Right lobe of liver (tissue), 6 donors: ENCODE results near the gene COX15. TPM values are rescaled to one million over a fixed set of nuclear protein-coding genes. Genes with fewer than 3 reads are reported as not detected.
"Not testable (repeated sequence)": the region's sequence is repeated elsewhere in the genome, so short reads cannot be mapped to it uniquely, and the experiment has no call there.

Source experiments
- ATAC-seq, 4 donors: fragments of 200-7000 bp; cut with Tn5 transposase; one replicate each; pipeline ENCODE4 v1.9.1; 2020; ENCODE audit warnings: mild to moderate bottlenecking in 4 of 4, moderate library complexity in 4 of 4
- DNase-seq, 3 donors: peaks; one replicate each; pipeline ENCODE4 v3.0.0-alpha.2; 2020
- H3K27ac ChIP-seq, 3 donors: fragments of 200-600 bp; one replicate each; pipeline ENCODE4 v1.8.0; 2022
- H3K27me3 ChIP-seq, 2 donors: fragments of 200-600 bp; one replicate each; pipeline ENCODE4 v1.8.0; 2022
- H3K36me3 ChIP-seq, 4 donors: fragments of 200-600 bp; sonication (generic) in 1 of 4; one replicate each; pipeline versions ENCODE4 v1.5.1 to v1.8.0; 2017 to 2022; ENCODE audit warnings: control low read depth in 1 of 4
- H3K4me1 ChIP-seq, 4 donors: fragments of 200-600 bp; sonication (generic) in 1 of 4; one replicate each; pipeline versions ENCODE4 v1.5.1 to v1.8.0; 2017 to 2022; ENCODE audit warnings: control low read depth in 1 of 4
- H3K4me3 ChIP-seq, 3 donors: fragments of 200-600 bp; one replicate each; pipeline ENCODE4 v1.8.0; 2022
- H3K9me3 ChIP-seq, 4 donors: fragments of 200-600 bp; sonication (generic) in 1 of 4; one replicate each; pipeline versions ENCODE4 v1.5.1 to v1.8.0; 2017 to 2022; ENCODE audit warnings: control low read depth in 1 of 4
- POLR2A ChIP-seq: fragments of 450-650 bp; IDR thresholded peaks from one replicate; pipeline ENCODE4 v1.6.1; 2017; ENCODE audit warnings: antibody characterized with exemption, mild to moderate bottlenecking
- WGBS: methylation state at CpG from one replicate; pipeline ENCODE4 v1.1.6; 2018; ENCODE audit warnings: low coverage, low lambda C conversion rate; ENCODE audit not compliant: insufficient coverage; ENCODE audit errors: missing lambda C conversion rate; 5-methylcytosine and 5-hydroxymethylcytosine counted together
- intact Hi-C, 2 donors: fragments of 100-400 bp; cut with DNase I; formaldehyde crosslinking; loops; one replicate each; pipeline versions ENCODE4 v1.11.2 to v1.14.1; 2022
- total RNA-seq, 6 experiments: library from RNA; depleted of rRNA in 2 of 6; stranded (reverse); fragments of >200 nt in 2 of 6; fragmentation: NEBNext Ultra II Directional in 3 of 6; extraction: Animal tissue kit (Norgen Biotek cat#: 25700) in 3 of 6; gene quantifications; one replicate each; pipeline versions ENCODE4 v1.1.0 to v1.2.4, GENCODE V29; 2016 to 2023
- TF ChIP-seq, protein P1 (sequence below), 4 donors: fragments of 200-600 bp in 3 of 4; fragments of 450-650 bp in 1 of 4; IDR thresholded peaks; one replicate each; pipeline versions ENCODE4 v1.5.1 to v1.8.0; 2016 to 2022; ENCODE audit warnings: antibody characterized with exemption in 4 of 4, mild to moderate bottlenecking in 2 of 4
- donor health status: DM: no; HTN: yes; CAD: no.
- donor health status: DM: no; HTN: no; CAD: no.
- donor health status: DM: no; HTN: no; CAD: no.
- donor health status: DM: no; HTN: yes; CAD: no.
- donor health status: DM: no; HTN: yes; CAD: no.

Gene COX15
- total RNA-seq, 6 experiments from 2014 or later = 22.4 to 29.0 (median 23.4) TPM

DNA sequence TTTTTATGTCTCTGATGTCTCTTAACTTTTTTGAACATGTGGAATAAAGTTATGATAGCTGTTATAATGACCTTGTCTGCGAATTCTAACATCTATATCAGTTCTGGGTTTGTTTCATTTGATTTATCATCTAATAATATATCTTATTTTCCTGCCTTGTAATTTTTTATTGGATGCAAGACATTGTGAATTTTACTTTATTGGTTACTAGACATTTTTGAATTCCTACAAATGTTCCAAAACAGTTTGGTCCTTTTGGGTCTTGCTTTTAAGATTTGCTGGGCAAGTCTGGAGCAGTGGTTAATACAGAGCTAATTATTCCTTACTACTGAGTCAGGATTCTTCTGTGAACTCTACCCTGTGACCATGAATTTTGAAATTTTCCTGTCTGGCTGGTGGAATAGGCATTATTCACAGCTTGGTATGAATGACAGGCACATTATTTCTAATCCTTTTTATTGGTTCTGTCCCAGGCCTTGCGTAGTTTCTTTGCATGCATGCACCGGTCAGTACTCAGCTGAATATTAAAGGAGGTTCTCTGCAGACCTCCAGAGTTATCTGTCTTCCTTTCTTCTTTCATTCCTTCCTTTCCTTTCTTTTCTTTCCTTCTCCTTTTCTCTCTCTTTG lies 9.1 kb upstream of the COX15 start:
- intact Hi-C loops = no loop called here
- Histone ChIP-seq H3K36me3 (peaks cover 0 to 59% (median 29%) of the 10 kb centered on the region in 4 donors), H3K27me3 (no peaks in the 10 kb centered on the region), H3K27ac (no peak overlapping the region), H3K9me3 (peaks cover 0 to 6% (median 0%) of the 10 kb centered on the region in 4 donors), H3K4me3 (no peak overlapping the region), H3K4me1 (no peaks in the 10 kb centered on the region)
- WGBS = 89% methylated on average over 3 of the region's 3 CpGs
- DNase-seq (no peak), ATAC-seq (no peak)
- TF ChIP-seq, protein P1, sequence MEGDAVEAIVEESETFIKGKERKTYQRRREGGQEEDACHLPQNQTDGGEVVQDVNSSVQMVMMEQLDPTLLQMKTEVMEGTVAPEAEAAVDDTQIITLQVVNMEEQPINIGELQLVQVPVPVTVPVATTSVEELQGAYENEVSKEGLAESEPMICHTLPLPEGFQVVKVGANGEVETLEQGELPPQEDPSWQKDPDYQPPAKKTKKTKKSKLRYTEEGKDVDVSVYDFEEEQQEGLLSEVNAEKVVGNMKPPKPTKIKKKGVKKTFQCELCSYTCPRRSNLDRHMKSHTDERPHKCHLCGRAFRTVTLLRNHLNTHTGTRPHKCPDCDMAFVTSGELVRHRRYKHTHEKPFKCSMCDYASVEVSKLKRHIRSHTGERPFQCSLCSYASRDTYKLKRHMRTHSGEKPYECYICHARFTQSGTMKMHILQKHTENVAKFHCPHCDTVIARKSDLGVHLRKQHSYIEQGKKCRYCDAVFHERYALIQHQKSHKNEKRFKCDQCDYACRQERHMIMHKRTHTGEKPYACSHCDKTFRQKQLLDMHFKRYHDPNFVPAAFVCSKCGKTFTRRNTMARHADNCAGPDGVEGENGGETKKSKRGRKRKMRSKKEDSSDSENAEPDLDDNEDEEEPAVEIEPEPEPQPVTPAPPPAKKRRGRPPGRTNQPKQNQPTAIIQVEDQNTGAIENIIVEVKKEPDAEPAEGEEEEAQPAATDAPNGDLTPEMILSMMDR (IDR thresholded peaks at IDR 0.05) = no peak
- no peak for TF ChIP-seq POLR2A

DNA sequence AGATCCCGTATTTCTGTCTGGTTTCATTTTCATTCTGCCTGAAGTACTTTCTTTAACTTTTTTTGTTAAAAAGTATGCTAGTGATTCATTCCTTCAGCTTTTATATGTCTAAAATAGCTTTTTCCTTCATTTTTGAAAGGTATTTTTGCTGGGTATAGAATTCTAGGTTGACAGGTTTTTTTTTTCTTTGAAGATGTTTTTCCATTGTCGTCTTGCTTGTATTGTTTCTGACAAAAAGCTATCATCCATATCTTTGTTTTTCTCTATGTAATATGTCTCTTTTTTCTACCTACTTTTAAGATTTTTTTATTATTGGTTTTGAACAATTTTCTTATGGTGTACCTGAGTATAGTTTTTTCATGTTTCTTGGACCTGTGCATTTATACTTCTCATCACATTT lies 8.3 kb upstream of the COX15 start:
- Histone ChIP-seq H3K27ac (no peak overlapping the region), H3K27me3 (no peaks in the 10 kb centered on the region), H3K4me1 (no peaks in the 10 kb centered on the region), H3K9me3 (peaks cover 0 to 6% (median 0%) of the 10 kb centered on the region in 4 donors), H3K36me3 (peaks cover 0 to 52% (median 25%) of the 10 kb centered on the region in 4 donors), H3K4me3 (no peak overlapping the region)
- no peak for DNase-seq
- 100% methylated on average over 2 of the region's 2 CpGs for WGBS
- ATAC-seq = no peak
- intact Hi-C loops = no loop called here
- no peak for TF ChIP-seq POLR2A
- TF ChIP-seq, protein P1 (IDR thresholded peaks at IDR 0.05) = no peak

DNA sequence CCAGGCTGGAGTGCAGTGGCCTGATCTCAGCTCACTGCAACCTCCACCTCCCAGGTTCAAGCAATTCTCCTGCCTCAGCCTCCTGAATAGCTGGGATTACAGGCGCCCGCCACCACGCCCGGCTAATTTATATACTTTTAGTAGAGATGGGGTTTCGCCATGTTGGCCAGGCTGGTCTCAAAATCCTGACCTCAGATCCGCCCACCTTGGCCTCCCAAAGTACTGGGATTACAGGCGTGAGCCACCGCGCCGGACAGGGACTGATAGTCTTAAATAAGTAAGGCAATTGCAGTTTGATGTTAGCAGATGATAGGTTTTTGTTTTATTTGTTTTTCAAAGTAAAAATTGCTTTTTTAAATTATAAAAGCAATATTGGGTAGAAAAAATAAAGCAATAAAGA lies 2.2 kb upstream of the COX15 start:
- DNase-seq, H3K9me3 ChIP-seq, H3K27me3 ChIP-seq, ATAC-seq, intact Hi-C loops, H3K4me3 ChIP-seq, H3K27ac ChIP-seq: not testable (repeated sequence)
- Histone ChIP-seq H3K4me1 (peaks cover 0 to 24% (median 4%) of the 10 kb centered on the region in 4 donors), H3K36me3 (peaks cover 0 to 17% (median 0%) of the 10 kb centered on the region in 4 donors)
- 97% methylated on average over 6 of the region's 10 CpGs for WGBS

DNA sequence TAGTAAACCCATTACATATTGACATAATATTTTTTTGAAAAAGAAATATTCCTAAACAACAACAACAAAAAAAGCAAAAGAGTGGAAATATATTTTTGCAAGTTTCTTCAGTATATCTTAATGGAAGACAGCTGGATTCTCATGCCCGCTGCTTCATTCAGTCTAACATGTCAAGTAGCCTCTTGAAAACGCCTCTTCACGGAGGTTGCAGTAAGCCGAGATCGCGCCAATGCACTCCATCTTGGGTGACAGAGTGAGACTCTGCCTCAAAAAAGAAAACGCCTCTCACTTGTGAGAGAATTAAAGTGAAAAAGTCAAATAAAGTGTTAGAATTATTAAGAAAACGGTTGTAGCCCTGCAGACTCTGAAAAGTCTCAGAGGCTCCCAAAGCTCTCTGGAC lies 1.4 kb upstream of the COX15 start:
- TF ChIP-seq, protein P1 (IDR thresholded peaks at IDR 0.05) = no peak
- no peak for TF ChIP-seq POLR2A
- H3K27me3 ChIP-seq = no peaks in the 10 kb centered on the region
- DNase-seq = no peak
- H3K4me3 ChIP-seq = peak overlapping the region in 2 of 3 donors; percentile 95 to 96
- intact Hi-C loops = no loop called here
- no peaks in the 10 kb centered on the region for H3K9me3 ChIP-seq
- WGBS = 97% methylated on average over 8 of the region's 8 CpGs
- H3K4me1 ChIP-seq = peaks cover 0 to 24% (median 4%) of the 10 kb centered on the region in 4 donors
- no peak for ATAC-seq
- peak overlapping the region; percentile 94 to 98 (median 97) for H3K27ac ChIP-seq
- H3K36me3 ChIP-seq = peaks cover 0 to 20% (median 0%) of the 10 kb centered on the region in 4 donors

DNA sequence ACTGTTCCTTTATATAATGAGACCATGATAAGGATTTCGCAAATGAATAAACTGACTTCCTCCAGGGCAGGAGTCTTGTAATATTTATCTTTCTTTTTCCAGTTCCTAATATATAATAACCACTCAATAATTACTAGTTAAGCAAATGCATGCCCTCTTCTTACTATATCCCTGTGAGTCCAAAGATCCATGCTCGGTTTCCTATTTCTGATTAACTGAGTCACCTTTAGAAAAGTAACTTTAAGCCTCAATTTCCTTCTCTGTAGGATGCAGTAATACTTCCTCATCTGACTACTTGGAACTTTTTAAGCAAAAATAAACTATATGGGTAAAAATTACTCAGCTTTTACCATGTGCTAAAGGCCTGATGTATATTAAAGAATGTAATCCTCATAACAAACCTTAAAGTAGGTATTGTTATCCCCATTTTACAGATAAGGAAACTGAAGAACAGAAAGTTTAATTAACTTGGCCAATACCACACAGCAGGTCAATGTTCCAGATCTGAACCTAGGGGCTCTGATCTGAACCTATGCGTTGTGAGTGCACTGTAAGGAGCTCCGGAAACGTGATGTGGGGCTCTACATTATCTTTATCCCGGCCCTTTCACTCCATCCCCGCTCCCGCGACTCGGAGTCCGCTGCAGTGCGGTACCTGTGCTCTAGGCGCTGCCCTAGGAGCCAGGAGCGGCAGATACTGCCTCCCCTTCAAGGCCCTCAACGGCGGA lies 458 bp downstream of the COX15 start:
- peak overlapping the region; percentile 94 to 98 (median 97) for H3K27ac ChIP-seq
- peak overlapping the region; percentile 81 to 96 (median 95) for H3K4me3 ChIP-seq
- DNase-seq (no peak), ATAC-seq (no peak)
- WGBS = 6% methylated on average over 8 of the region's 16 CpGs
- peaks cover 0 to 24% (median 4%) of the 10 kb centered on the region in 4 donors for H3K4me1 ChIP-seq
- intact Hi-C loops = no loop called here
- H3K27me3 ChIP-seq = no peaks in the 10 kb centered on the region
- H3K36me3 ChIP-seq = peaks cover 0 to 14% (median 0%) of the 10 kb centered on the region in 4 donors
- no peak for TF ChIP-seq POLR2A
- TF ChIP-seq, protein P1 (IDR thresholded peaks at IDR 0.05) = peak in 1 of 4 donors; percentile 2
- no peaks in the 10 kb centered on the region for H3K9me3 ChIP-seq
